PFSK-1 (cell line): ENCODE measurements around the gene MAGI2.

Experiments used
- FOXP2 ChIP-seq: optimal IDR thresholded peaks from 2 replicates; pipeline ENCODE3; 2011; ENCODE audit warnings: borderline replicate concordance, control low read depth, inconsistent platforms; ENCODE audit not compliant: insufficient read depth; ENCODE audit errors: extremely low read length, extremely low read depth
- POLR2AphosphoS5 ChIP-seq: IDR thresholded peaks from 2 replicates; pipeline ENCODE4 v1.6.1; 2012; ENCODE audit warnings: low read depth, mild to moderate bottlenecking, control low read depth, low read length, moderate library complexity
- TF ChIP-seq, protein P1 (sequence below), 2 experiments: IDR thresholded peaks; 2 replicates each; pipeline versions ENCODE4 v1.6.1 to v1.8.0; 2011 to 2012; ENCODE audit warnings: low read depth in 2 of 2, low read length in 2 of 2, control low read depth in 1 of 2, inconsistent platforms in 1 of 2, mild to moderate bottlenecking in 1 of 2, moderate library complexity in 1 of 2; ENCODE audit not compliant: insufficient read depth in 1 of 2

DNA sequence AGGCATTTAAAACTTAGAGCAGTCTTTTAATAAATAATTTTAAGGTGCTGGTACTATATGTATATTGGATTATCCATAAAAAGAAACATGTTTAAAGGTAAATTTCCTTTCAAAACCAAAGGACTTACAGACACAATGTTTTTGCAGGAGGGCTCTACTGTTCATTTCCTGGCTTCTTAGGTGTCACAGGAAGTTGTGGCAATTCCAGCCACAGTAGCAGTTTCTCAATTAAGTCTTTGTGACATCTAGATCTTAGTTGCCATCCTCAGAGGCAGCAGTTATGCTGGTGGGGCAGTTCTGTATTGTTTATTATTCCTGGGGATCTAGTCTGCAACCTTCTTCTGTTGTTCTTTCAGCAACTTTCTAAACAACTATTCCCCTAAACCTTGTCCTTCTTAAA is 460.1 kb downstream of the MAGI2 start:
- TF ChIP-seq FOXP2 (no peak), POLR2AphosphoS5 (no peak)
- TF ChIP-seq, protein P1, sequence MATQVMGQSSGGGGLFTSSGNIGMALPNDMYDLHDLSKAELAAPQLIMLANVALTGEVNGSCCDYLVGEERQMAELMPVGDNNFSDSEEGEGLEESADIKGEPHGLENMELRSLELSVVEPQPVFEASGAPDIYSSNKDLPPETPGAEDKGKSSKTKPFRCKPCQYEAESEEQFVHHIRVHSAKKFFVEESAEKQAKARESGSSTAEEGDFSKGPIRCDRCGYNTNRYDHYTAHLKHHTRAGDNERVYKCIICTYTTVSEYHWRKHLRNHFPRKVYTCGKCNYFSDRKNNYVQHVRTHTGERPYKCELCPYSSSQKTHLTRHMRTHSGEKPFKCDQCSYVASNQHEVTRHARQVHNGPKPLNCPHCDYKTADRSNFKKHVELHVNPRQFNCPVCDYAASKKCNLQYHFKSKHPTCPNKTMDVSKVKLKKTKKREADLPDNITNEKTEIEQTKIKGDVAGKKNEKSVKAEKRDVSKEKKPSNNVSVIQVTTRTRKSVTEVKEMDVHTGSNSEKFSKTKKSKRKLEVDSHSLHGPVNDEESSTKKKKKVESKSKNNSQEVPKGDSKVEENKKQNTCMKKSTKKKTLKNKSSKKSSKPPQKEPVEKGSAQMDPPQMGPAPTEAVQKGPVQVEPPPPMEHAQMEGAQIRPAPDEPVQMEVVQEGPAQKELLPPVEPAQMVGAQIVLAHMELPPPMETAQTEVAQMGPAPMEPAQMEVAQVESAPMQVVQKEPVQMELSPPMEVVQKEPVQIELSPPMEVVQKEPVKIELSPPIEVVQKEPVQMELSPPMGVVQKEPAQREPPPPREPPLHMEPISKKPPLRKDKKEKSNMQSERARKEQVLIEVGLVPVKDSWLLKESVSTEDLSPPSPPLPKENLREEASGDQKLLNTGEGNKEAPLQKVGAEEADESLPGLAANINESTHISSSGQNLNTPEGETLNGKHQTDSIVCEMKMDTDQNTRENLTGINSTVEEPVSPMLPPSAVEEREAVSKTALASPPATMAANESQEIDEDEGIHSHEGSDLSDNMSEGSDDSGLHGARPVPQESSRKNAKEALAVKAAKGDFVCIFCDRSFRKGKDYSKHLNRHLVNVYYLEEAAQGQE (IDR thresholded peaks at IDR 0.05; ENCODE audit: insufficient read depth in 1 of 2, low read depth in 2 of 2, low read length in 2 of 2): no peak
